HepG2 (cell line): ENCODE measurements around the gene B3GALNT2. TPM values are rescaled to one million over a fixed set of nuclear protein-coding genes. Genes with fewer than 3 reads are reported as not detected.

Experiments
- AGO2 ChIP-seq: fragments of 200-400 bp; formaldehyde crosslinking; optimal IDR thresholded peaks from 2 replicates; pipeline ENCODE3; 2017; ENCODE audit warnings: mild to moderate bottlenecking, low read depth, low read length, moderate library complexity
- AHDC1 ChIP-seq: sonication (generic); formaldehyde crosslinking; IDR thresholded peaks from 2 replicates; pipeline ENCODE4 v1.5.1; 2020; ENCODE audit warnings: mild to moderate bottlenecking, missing genetic modification reagents, borderline replicate concordance
- AKAP8 ChIP-seq: sonication (generic); formaldehyde crosslinking; IDR thresholded peaks from 2 replicates; pipeline ENCODE4 v1.5.1; 2020; ENCODE audit warnings: mild to moderate bottlenecking, missing genetic modification reagents
- ATF1 ChIP-seq: IDR thresholded peaks from 2 replicates; pipeline ENCODE4 v1.6.1; 2016; ENCODE audit warnings: mild to moderate bottlenecking, control low read depth
- BHLHE40 ChIP-seq: IDR thresholded peaks from 2 replicates; pipeline ENCODE4 v1.6.1; 2011; ENCODE audit warnings: low read length, improper control_type of control experiment
- CBFB ChIP-seq: sonication (generic); formaldehyde crosslinking; IDR thresholded peaks from 2 replicates; pipeline ENCODE4 v1.4.0; 2020; ENCODE audit warnings: missing genetic modification reagents
- ELF1 ChIP-seq: sonication (generic); formaldehyde crosslinking; IDR thresholded peaks from 2 replicates; pipeline ENCODE4 v1.4.0; 2020; ENCODE audit warnings: missing genetic modification reagents
- EZH2 ChIP-seq: conservative IDR thresholded peaks from 2 replicates; pipeline ENCODE4 v1.6.1; 2012; ENCODE audit warnings: mild to moderate bottlenecking, low read depth, low read length, moderate library complexity
- GTF2F1 ChIP-seq: fragments of 150-350 bp; IDR thresholded peaks from 2 replicates; pipeline ENCODE4 v1.6.1; 2014; ENCODE audit warnings: low read length
- HMGA1 ChIP-seq: sonication (generic); formaldehyde crosslinking; conservative IDR thresholded peaks from 2 replicates; pipeline ENCODE4 v1.4.0; 2020; ENCODE audit warnings: missing genetic modification reagents
- NFE2L2 ChIP-seq: fragments of 150-350 bp; IDR thresholded peaks from 2 replicates; pipeline ENCODE4 v1.6.1; 2014; ENCODE audit warnings: low read length
- RAD51 ChIP-seq: fragments of 450-650 bp; IDR thresholded peaks from 2 replicates; pipeline ENCODE4 v1.6.1; 2016; ENCODE audit warnings: borderline replicate concordance
- RFX3 ChIP-seq: IDR thresholded peaks from 2 replicates; pipeline ENCODE4 v1.6.1; 2016; ENCODE audit warnings: missing biosample characterization, missing genetic modification reagents
- ZHX1 ChIP-seq: sonication (generic); formaldehyde crosslinking; IDR thresholded peaks from 2 replicates; pipeline ENCODE4 v1.8.1; 2022; ENCODE audit warnings: low read depth, mild to moderate bottlenecking, missing genetic modification reagents
- ZNF644 ChIP-seq: IDR thresholded peaks from 2 replicates; pipeline ENCODE4 v1.6.1; 2016; ENCODE audit warnings: low read depth
- ZNF772 ChIP-seq: sonication (generic); formaldehyde crosslinking; IDR thresholded peaks from 2 replicates; pipeline ENCODE4 v1.5.0; 2020; ENCODE audit warnings: mild to moderate bottlenecking, missing genetic modification reagents
- ZNF781 ChIP-seq: sonication (generic); formaldehyde crosslinking; IDR thresholded peaks from 2 replicates; pipeline ENCODE4 v1.5.1; 2020; ENCODE audit warnings: borderline replicate concordance, mild to moderate bottlenecking, missing genetic modification reagents; ENCODE audit errors: not compliant biosample characterization
- polyA plus RNA-seq, 8 experiments: library from polyadenylated mRNA; depleted of rRNA in 3 of 8; stranded (reverse) in 7 of 8; unstranded in 1 of 8; fragments of >200 nt; fragmentation: Illumina TruSeq in 4 of 8; extraction: Trizol in 4 of 8; gene quantifications; 2 replicates each; pipeline versions ENCODE4 v1.2.1 to v1.2.3, GENCODE V29; 2011 to 2016; ENCODE audit warnings: low read depth in 4 of 8, missing spikeins in 1 of 8, mixed read lengths in 1 of 8; ENCODE audit not compliant: insufficient read depth in 1 of 8
- total RNA-seq, 5 experiments: library from RNA; depleted of rRNA; stranded (reverse); fragments of >200 nt; fragmentation: Illumina TruSeq; extraction: Trizol; gene quantifications; 2 replicates each; pipeline ENCODE4 v1.2.3, GENCODE V29; 2016; ENCODE audit warnings: low read depth in 1 of 5
- TF ChIP-seq, protein P1 (sequence below): sonication (generic); formaldehyde crosslinking; IDR thresholded peaks from 2 replicates; pipeline ENCODE4 v1.4.0; 2020; ENCODE audit warnings: missing genetic modification reagents, borderline replicate concordance
- TF ChIP-seq, protein P2 (sequence below): sonication (generic); formaldehyde crosslinking; IDR thresholded peaks from 2 replicates; pipeline ENCODE4 v1.5.0; 2020; ENCODE audit warnings: missing genetic modification reagents
- TF ChIP-seq, protein P3 (sequence below): sonication (generic); formaldehyde crosslinking; conservative IDR thresholded peaks from 2 replicates; pipeline ENCODE4 v1.5.0; 2020; ENCODE audit warnings: missing genetic modification reagents

The B3GALNT2 gene
- total and polyA plus RNA-seq, 2 of the 13 experiments (the other 11 are each of a cell fraction or from before 2014, with no cell fraction given): 16.5 to 28.9 TPM

DNA sequence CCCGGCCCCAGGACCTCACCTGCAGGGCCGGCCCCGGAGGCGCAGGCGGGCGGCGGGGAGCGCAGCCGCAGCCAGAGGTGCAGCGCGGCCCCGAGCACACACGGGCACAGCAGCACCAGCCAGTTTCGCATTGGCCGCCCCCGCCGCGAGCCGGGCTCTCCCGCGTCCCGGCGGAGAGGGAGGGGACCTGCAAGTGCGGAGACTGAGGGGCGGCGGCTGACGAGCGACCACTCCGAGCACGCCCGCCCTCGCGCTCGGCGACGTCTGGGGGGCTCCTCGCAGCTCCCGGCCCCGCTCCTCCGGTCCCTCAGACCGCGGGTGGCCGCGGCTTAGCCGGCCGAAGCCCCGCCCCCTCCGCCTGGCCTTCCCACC lies at the start of gene B3GALNT2 (continued):
- TF ChIP-seq HMGA1 (CRISPR knock-in tag): no peak
- no peak for TF ChIP-seq CBFB
- TF ChIP-seq, protein P1, sequence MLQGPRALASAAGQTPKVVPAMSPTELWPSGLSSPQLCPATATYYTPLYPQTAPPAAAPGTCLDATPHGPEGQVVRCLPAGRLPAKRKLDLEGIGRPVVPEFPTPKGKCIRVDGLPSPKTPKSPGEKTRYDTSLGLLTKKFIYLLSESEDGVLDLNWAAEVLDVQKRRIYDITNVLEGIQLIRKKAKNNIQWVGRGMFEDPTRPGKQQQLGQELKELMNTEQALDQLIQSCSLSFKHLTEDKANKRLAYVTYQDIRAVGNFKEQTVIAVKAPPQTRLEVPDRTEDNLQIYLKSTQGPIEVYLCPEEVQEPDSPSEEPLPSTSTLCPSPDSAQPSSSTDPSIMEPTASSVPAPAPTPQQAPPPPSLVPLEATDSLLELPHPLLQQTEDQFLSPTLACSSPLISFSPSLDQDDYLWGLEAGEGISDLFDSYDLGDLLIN (CRISPR knock-in tag): no peak
- no peak; the same call in 1 of the 2 replicates for TF ChIP-seq AHDC1 (CRISPR knock-in tag)
- TF ChIP-seq AKAP8 (CRISPR knock-in tag): no peak
- TF ChIP-seq, protein P2, sequence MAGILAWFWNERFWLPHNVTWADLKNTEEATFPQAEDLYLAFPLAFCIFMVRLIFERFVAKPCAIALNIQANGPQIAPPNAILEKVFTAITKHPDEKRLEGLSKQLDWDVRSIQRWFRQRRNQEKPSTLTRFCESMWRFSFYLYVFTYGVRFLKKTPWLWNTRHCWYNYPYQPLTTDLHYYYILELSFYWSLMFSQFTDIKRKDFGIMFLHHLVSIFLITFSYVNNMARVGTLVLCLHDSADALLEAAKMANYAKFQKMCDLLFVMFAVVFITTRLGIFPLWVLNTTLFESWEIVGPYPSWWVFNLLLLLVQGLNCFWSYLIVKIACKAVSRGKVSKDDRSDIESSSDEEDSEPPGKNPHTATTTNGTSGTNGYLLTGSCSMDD (CRISPR knock-in tag): no peak
- TF ChIP-seq ZHX1 (CRISPR knock-in tag): no peak
- no peak for TF ChIP-seq ATF1 (CRISPR knock-in tag)
- no peak for TF ChIP-seq ZNF772 (CRISPR knock-in tag)
- TF ChIP-seq ZNF644 (CRISPR knock-in tag): no peak
- TF ChIP-seq BHLHE40: no peak
- no peak for TF ChIP-seq GTF2F1
- TF ChIP-seq AGO2: peak; percentile 34
- no peak for TF ChIP-seq NFE2L2
- TF ChIP-seq EZH2: no peak
- TF ChIP-seq RFX3 (CRISPR knock-in tag): no peak
- no peak for TF ChIP-seq RAD51
- TF ChIP-seq, protein P3, sequence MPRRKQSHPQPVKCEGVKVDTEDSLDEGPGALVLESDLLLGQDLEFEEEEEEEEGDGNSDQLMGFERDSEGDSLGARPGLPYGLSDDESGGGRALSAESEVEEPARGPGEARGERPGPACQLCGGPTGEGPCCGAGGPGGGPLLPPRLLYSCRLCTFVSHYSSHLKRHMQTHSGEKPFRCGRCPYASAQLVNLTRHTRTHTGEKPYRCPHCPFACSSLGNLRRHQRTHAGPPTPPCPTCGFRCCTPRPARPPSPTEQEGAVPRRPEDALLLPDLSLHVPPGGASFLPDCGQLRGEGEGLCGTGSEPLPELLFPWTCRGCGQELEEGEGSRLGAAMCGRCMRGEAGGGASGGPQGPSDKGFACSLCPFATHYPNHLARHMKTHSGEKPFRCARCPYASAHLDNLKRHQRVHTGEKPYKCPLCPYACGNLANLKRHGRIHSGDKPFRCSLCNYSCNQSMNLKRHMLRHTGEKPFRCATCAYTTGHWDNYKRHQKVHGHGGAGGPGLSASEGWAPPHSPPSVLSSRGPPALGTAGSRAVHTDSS (CRISPR knock-in tag): no peak
- TF ChIP-seq ELF1: no peak
- no peak for TF ChIP-seq ZNF781 (CRISPR knock-in tag)
